Activated CD4-positive, alpha-beta T cell treated with anti-CD3 and anti-CD28 coated beads for 24 hours (primary cell): ENCODE data around the gene RAB4B.
"Not testable (repeated sequence)": the region's sequence is repeated elsewhere in the genome, so short reads cannot be mapped to it uniquely, and the experiment has no call there.

Experiments
- DNase-seq, 2 donors: peaks; one replicate each; pipeline ENCODE4 v3.0.0-alpha.2; 2020; ENCODE audit warnings: low read depth in 2 of 2

RAB4B gene

DNA sequence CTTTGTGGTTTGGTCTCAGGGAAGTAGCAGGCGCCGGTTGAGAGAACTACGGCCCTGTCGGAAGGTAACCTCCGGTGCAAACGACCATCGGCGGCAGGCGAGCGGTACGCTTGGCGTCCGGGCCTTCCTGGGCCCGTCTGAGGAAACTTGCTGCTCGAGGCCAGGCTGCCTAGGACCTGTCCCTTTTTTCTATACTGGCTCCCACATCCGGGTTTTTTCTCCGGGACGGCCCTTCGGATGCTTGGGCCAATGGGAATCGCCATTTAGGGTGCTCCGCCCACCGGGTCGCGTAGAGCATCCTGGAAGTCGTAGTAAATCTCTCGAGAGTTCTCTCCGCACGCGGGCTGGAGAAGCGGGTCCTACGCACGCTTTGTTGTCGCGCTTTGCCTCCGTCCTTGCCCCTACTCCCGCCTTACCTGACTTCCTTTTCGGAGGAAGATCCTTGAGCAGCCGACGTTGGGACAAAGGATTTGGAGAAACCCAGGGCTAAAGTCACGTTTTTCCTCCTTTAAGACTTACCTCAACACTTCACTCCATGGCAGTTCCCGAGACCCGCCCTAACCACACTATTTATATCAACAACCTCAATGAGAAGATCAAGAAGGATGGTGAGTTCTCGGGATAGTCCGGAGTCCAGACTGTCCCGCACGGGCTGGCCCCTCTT, 27.0 kb upstream of the RAB4B start, which contains the start of gene SNRPA:
Gene SNRPA, plus strand, starts transcription at position 330 of the 664 bp plus-strand sequence. Its CDS starts 206 bp downstream, at position 536.
- DNase-seq = peak; percentile 91 to 95

DNA sequence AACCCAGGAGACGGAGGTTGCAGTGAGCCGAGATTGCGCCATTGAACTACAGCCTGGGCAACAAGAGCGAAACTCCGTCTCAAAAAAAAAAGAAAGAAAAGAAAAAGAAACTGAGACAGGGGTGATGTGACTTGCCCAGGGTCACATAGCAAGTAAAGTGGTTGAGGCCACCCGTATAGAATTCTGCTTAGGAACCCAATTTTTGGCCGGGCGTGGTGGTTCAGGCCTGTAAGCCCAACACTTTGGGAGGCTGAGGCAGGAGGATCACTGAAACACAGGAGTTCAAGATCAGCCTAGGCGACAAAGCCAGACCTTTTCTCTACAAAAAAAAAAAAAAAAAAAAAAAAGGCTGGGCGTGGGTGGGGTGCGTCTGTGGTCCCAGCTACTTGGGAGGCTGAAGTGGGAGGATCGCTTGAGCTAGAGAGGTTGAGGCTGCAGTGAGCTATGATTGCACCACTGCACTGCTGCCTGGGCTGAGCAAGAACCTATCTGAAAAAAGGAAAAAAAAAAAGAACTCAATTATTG, 25.7 kb upstream of the RAB4B start:
- DNase-seq = no peak

DNA sequence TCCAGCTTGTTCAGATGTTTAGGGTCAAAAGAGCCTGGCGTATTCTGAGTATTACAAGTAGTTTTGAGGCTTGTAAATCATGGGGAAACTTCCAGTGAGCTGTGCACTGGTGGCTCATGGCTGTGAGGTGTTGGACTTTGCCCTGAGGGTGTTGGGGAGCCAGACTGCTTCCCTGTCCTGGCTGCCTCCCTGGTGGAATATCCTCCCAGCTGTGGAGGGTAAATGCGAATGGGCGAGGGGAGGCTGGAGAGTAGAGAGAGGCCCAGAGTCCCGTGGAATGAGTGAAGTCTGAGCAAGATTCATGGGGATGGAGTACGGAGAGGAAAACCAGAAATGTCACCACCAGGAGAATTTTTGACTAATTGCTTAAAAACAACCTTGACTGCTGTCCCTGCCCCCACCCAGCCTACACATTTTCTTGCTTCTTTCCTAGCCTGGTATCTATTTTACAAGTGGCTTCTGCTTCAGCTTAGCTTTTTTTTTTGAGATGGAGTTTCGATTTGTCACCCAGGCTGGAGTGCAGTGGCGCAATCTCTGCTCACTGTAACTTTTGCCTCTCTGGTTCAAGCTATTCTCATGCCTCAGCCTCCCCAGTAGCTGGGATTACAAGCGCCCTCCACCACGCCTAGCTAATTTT, 23.3 kb upstream of the RAB4B start:
- peak; percentile 57 to 59 for DNase-seq

DNA sequence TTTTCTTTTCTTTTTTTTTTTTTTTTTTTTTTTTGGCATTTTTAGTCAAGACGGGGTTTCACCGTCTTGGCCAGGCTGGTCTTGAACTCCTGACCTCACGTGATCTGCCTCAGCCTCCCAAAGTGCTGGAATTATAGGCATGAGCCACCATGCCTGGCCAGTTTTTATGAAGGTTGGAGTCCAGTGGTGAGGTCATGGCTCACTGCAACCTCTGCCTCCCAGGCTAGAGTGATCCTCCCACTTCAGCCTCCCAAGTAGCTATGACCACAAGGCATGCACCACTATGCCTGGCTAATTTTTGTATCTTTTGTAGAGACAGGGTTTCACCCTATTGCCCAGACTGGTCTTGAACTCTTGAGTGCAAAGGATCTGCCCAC, 22.8 kb upstream of the RAB4B start:
- DNase-seq = no peak

DNA sequence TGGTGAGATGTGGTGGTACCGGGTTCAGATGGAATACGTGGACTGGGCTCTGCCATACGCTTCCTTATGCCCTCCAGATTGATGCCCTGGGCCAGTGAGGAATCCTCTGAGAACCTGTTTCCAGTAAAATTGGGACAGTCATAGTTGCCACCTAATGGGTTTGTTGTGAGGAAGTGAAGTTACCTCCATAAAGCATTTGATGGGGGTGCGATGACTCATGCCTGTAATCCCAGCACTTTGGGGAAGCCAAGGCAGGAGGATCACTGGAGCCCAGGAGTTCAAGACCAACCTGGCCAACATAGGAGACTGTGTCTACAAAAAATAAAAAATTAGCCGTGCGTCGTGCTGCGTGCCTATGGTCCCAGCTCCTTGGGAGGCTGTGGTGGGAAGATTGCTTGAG, 22.3 kb upstream of the RAB4B start:
- no peak for DNase-seq

DNA sequence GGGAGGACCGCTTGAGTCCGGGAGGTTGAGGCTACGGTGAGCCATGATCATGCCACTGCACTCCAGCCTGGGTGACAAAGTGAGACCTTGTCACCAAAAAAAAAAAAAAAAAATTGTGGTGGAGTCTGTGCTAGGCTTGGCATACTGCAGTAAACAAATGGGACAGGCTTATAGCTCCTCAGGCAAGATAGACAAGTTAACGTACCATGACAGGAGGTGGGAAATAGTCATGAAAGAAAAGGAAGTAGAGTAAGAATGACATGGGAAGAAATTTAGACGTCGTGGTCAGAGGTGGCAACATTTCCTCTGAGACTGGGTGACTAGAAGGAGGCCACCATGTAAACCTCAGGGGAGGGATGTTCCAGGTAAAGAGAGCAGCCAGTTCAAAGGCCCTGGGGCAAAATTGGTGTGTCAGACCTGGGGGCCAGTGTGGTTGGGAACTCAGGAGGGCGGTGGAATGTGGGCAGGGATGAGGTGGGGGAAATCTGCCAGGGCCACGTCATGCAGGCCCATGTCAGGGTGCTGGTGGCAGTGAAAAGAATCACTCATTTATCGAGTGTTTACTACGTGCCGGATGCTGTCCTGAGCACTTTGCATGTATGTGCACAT, 21.4 kb upstream of the RAB4B start:
- DNase-seq = no peak

DNA sequence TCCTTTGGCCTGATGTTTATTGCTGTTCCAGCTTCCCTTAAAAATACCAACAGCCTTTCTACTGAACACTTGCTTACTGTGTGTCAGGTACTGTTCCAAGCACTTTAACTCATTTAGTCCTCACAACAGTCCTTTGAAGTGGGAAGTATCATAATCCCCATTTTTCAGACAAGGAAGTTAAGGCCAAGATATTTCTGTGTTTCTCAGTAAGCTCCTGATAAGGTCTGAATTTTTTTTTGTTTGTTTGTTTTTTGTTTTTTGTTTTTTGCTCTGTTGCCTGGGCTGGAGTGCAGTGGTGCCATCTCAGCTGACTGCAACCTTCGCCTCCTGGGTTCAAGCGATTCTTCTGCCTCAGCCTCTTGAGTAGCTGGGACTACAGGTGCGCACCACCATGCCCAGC, 19.6 kb upstream of the RAB4B start:
- no peak for DNase-seq

DNA sequence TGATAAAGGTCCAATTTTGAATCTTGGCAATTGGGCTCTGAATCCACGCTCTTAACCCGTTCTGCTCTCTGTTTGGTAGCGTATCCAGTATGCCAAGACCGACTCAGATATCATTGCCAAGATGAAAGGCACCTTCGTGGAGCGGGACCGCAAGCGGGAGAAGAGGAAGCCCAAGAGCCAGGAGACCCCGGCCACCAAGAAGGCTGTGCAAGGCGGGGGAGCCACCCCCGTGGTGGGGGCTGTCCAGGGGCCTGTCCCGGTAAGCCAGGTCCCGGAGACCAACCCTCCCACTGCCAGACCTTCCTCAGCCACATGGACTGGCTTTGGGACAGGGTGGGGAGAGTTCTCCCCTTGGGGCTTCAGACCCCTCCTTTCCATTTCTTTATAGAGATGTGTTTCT, 18.7 kb upstream of the RAB4B start:
- no peak for DNase-seq

DNA sequence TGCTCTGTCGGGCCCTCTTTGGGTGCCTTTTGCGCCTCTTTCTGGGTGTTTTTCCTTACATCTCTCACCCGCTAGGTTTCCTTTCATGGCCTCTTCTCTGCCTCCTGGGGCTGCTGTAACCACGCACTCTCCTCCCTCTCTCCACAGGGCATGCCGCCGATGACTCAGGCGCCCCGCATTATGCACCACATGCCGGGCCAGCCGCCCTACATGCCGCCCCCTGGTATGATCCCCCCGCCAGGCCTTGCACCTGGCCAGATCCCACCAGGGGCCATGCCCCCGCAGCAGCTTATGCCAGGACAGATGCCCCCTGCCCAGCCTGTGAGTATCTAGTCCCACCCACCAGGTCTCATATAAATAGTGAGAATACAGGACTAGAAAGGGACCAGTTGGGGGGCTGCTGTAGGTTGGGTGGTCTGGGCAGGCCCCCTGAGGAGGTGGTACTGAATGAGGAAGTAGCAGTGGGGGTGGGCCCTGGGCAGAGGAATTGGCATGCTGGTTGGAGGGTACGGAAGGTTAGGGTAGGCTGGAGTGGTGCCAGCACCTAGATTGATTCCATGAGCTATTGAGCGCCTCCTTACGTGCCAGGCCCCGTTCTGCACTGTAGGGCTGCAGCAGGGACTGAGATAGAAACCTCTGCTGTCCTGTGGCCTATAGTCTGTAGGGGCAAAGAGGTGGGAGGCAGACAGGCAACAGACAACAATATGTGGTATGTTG, 15.1 kb upstream of the RAB4B start:
- DNase-seq = no peak

DNA sequence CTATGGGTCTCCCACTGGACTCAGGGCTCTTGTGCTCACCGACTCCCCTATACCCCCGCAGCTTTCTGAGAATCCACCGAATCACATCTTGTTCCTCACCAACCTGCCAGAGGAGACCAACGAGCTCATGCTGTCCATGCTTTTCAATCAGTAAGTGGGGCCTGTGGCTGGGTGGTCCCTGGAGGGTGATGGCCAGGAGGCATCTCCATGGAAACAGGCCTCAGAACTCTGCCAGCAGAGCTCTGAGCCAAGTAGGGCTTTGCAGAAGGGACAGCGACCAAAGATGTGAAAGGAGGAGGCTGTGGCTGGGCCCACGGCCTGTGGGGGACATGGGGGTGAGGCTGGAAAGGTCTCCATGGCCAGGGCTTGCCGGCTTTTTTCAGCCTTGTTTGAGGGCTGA, 14.5 kb upstream of the RAB4B start:
- no peak for DNase-seq

DNA sequence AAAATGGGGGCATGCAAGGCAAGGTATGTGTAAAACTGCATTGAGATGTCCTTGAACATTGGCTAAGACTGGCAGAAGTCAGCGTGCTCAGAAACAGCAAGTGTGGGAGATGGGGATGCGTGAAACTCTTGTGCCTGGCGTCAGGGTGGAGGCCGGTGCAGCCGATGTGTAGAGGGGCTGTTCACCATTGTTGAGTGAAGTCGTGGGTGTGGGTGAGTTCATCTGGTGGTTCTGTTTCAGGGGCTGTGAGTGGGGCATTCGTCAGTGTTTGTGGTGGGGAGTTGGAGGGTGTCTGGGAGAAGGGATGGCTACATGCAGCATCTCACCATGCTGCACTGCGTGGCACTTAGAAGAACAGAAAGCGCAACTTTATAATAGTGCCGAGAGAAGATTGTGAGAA, 14.1 kb upstream of the RAB4B start:
- no peak for DNase-seq

DNA sequence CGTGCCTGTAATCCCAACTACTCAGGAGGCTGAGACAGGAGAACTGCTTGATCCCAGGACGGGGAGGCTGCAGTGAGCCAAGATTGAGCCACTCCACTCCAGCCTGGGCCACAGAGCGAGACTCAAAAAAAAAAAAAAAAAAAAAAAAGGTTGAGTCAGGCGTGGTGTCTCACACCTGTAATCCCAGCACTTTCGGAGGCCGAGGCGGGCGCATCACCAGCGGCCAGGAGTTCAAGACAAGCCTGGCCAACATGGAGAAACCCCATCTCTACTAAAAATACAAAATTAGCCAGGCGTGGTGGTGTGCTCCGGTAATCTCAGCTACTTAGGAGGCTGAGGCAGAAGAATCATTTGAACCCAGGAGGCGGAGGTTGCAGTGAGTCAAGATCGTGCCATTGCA, 11.7 kb upstream of the RAB4B start:
- not testable (repeated sequence) for DNase-seq

DNA sequence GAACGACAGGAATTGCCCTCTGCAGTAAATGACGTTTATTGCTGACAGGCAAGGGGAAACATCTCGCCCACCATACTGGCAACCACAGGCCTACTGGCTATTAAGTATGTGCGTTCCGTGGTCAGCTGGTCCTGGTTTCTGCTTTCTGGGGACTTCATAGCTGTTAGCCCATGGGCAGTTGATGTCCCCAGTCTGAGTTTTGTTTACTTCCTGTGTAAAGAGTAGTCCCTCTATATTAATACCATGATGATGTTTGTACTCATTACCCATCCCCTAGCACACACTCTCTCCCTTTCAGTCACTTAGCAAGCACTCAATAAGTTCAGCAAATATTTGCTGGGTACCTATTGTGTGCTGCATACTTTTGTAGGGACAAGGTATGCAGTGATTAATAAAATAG, 9.2 kb upstream of the RAB4B start:
- DNase-seq = no peak

DNA sequence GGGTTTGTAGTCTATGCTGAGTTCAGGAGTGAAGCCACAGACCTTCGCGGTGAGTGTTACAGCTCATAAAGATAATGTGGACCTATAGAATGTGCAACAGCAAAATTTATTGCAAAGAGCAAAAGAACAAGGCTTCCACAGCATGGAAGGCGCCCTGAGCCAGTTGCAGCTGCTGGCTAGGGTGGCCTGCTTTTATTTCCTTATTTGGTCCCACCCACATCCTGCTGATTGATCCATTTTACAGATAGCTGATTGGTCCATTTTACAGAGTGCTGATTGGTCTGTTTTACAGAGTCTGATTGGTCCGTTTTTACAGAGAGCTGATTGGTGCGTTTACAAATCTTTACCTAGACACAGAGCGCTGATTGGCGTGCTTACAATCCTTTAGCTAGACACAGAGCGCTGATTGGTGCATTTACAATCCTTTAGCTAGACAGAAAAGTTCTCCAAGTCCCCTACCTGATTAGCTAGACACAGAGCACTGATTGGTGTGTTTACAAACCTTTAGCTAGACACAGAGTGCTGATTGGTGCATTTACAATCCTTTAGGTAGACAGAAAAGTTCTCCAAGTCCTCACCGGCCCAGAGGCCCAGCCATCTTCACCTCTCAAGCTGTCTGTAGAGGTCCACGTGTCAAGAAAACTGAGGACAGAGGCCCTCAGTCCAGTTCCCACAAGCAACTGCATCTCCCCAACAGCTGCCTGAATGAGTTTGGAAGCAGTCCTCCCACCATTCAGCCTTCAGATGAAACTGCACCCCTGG, 6.8 kb upstream of the RAB4B start:
- DNase-seq = not testable (repeated sequence)

DNA sequence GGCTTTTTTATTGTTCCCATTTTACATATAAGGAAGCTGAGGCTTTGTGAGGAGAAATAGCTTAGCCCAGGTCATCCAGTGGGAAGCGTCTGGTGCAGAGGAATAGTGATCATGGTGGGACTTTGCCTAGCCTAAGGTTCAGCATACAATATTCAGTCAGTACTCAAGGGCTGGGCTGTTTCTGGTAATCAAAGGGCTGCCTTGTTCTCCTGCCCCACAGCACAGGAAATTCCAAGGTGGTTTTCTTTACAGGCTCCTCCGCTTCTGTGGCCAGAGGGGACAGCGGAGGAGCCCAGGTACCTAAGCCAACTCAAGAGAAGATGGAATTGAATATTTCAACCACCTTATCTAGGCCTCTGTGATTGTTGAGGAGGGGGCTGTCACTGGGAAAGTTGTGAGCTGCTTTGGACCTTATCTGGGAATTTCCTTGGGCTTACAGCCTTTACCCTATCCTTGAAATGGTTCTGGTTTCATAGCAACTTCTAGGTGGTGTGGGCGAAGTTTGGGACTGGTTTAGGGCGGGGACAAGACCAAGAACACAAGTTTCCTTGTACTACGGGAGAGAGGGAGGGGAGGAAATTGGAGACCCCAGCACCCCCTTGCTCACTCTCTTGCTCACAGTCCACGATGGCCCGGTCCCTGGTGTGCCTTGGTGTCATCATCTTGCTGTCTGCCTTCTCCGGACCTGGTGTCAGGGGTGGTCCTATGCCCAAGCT, 3.0 kb upstream of the RAB4B start, which contains the start of gene MIA:
Gene MIA, plus strand, starts transcription at position 606 of the 716 bp plus-strand sequence. Its CDS starts 22 bp downstream, at position 628.
- DNase-seq = no peak

DNA sequence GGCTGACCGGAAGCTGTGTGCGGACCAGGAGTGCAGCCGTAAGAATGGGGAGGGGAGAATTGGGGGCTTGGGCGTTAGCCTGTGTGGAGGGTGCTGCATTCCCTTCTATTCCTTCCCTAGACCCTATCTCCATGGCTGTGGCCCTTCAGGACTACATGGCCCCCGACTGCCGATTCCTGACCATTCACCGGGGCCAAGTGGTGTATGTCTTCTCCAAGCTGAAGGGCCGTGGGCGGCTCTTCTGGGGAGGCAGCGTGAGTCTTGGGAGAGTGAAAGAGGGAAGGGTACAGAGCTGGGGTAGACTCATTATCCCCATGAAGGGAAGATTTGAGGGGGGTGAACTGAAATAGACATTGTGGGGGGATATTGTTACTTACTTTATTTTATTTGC, 2.4 kb upstream of the RAB4B start:
- no peak for DNase-seq

DNA sequence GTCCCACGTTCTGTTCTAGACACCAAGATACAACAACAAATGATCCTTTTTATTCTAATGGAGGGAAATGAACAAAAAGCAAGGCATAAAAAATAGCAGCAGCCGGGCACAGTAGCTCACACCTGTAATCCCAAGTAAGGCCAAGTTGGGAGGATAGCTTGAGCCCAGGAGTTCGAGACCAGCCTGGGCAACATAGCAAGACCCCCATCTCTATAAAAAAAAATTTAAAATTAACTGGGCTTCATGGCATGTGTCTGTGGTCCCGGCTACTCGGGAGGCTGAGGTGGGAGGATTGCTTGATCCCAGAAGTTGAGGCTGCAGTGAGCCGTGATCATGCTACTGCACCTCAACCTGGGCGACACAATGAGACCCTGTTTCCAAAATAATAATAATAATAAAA, 1.7 kb upstream of the RAB4B start:
- DNase-seq = no peak

DNA sequence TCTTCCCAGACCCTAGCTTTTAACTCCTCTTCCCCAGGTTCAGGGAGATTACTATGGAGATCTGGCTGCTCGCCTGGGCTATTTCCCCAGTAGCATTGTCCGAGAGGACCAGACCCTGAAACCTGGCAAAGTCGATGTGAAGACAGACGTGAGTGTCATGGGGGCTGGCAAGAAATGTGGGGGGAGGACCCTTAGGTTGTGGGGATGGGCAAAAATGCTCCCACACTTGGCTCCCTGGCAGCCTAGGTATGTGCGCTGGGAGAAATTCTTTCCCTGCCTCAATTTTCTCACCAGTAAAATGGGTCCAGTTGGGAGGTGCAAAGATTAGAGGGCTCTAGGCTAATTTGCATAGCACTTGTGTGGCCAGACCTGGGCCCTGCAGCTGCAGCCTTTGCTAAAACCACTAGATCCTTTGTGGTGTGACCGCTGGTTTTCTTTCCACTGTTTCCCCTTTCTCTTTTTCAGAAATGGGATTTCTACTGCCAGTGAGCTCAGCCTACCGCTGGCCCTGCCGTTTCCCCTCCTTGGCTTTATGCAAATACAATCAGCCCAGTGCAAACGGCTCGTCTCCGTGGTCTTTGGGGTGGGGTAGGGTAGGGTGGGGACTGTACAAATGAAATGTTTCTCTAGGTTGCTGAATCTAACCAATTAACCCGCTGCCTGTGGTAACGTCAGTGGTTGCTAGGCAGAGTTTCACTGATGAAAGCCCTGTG, 959 bp upstream of the RAB4B start:
- DNase-seq = peak; percentile 76 to 82

DNA sequence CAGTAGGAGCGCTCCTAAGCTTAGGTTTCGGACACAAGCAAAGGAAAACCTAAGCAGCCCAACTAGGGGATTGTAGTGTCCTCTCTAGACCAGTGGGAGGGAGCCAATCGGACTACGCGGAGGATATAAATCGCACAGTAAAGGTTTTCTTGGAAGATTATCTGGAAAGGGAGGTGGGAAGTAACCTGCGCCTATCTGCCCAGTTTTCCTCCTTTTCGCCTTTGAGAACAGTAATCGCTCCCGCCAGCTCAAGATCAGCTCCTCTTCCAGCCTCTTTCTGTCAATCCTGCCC, 456 bp upstream of the RAB4B start:
- DNase-seq = no peak

DNA sequence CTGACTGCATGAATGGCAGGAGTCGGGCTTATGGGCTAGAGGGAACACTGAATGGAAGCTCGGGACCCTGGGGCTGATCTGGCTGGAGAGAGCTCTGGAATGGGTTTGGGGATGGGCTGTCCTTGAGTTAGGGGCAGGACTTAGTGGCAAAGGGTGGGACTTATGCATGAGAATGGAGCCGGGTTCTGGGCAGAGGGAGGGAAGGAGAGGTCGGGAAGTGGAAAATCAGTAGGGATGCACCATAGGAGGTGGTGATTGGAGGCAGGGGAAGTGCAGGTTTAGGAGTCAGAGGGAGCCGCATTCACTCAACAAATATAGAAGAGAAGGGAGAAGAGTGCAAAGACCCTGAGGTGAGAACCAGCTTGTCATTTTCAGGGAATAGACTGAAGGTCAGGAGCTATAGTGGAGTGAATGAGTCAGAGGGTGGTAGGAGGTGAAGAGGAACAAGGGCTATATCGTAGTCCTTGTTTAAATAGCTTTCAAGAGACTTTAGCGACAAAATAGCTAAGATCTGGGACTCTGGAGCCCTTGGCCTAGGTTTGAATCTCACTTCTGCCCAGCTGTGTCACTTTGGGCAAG, 748 bp downstream of the RAB4B start:
- DNase-seq = no peak
